Measurements from ENCODE around the gene TRIM33.
A peak's percentile ranks its signal among the peaks of the same experiment; 100 is the strongest.

Gene TRIM33

DNA sequence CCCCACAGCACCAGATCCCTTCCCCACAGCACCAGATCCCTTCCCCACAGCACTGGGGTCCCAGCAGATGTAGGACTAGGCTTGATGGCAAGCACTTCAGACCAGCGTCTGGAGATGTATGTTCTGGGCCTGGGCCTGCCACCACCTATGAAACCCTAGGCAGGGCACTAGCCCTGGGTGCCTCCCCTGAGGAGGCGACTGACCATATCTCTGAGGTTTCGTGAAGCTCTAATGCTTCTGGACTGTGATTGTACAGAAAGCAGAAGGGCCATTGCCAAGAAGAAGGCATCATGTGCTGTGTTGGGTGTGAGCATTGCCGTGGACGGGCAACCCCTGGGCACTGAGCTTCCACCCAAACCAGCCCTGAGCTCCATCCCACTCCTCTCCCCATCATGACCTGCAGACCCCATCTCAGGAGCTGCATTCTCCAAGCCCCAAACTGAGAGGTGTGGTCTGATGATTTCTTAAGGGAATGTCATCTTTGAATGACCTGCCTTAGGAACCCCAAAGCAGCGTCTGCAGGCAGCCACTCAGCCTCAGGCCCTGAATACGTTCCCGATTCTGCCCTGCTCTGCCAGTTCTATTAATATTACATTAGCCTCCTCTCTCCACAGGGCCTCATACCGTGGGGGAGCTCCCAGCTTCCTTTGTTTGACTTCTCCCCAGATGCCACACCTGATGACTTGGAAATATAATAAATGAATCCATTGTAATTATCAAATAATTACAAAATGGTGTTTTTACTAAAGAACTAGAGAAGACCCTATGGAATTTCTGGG, 163.4 kb downstream of the TRIM33 start:
- DNase-seq, result no peak

DNA sequence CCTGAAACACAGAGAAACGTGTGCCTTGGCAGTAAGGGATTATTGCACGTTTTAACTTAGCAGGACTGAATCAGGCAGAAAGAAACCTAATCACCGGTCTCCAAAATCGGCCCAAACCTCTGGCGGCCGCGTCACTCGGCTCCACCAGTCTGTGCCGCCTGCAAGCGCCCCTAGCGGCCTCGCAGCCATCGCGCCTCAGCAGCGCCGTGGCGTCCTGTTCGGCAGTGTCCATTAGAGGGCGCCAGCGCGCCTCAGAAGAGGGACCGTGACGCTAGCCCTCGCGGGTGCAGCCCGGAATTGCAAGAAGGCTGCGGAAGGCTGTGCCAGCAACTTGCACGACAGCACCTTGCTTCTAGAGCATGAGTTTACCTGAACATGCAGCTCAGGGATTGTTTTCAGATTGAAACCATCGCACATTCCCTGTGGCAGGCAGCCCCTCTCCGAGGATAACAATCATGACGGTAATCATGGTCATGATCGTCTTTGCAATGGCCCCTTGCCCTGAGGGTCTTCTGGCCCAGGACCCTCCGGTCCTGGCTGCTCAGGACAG, 164.4 kb downstream of the TRIM33 start:
- DNase-seq, result peak; percentile 96

DNA sequence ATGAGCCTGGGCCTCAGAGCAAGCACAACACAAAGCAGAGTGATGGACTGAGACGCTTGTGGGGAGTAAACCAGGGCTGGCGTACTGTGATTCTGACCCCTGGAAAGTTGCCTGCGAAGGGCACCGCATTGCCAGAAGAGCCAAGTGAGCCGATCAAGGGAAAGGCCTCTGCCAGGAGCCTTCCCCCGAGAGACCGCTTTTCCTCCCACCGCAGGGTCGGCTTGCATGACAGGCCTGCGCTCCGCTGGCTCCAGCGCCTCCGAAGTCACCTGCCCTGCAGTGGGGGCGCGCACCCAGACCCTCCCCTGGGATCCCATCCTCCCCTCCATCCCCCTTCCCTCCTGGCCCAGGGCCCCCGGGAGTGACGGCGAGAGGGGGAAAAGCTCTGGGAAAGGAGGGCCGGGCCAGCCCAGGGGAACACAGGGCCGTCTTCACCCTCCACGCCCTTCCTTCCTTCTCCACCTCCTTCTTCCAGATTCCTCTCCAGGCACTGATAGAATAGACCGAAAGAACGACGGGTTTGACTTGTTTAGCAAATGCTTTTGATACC, 165.0 kb downstream of the TRIM33 start:
- peak; percentile 43 for DNase-seq

DNA sequence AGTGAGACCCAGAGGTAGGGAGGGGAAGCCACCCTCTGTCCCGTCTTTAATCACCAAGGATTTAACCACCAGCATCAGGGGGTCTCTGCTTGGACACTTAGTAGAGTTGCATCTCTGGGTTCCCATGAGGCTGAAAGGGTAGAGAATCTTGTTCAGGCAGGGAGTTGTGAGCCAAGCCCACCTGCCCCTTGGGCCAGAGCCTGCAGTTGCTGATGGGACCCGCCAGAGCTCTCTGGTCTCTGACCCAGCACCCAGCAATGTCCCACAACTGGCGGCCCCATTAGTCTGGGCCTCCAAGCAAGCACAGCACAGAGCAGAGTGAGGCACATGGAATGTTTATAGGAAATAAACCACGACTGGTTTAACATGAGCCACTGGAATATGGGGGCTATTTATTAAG, 166.3 kb downstream of the TRIM33 start:
- DNase-seq, result no peak
